Measurements from ENCODE around the gene G3BP2.

Gene G3BP2

GRCh38 chr4:75637827-75638226 lies 35.4 kb downstream of the G3BP2 start:
- DNase-seq (ENCODE audit: low spot score): no peak

- no peak for DNase-seq (ENCODE audit: low spot score)
Measured at GRCh38 chr4:75637176-75637575, 36.0 kb downstream of the G3BP2 start.

- no peak for DNase-seq (ENCODE audit: low spot score)
Measured at GRCh38 chr4:75634951-75635350, 38.3 kb downstream of the G3BP2 start.

DNA sequence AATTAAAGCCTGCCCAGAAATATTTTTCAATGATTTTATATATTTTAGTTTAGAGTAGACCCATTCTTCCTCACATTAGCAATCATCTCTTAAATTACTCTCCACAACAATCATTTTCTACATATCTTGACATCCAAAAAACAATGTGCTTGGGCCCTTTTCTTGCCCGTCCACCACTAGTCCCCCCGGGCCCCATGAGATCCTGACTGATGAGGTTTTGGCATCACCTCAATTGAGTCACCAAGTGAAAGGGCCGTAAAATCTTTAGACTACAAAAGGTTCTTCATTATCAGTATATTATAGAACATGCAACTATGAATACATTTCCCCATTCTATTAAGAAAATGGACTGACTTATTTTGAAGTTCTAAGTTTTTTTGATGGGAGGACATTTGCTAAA lies 38.9 kb downstream of the G3BP2 start:
- DNase-seq (ENCODE audit: low spot score): no peak

- no peak for DNase-seq (ENCODE audit: low spot score)
Measured at GRCh38 chr4:75633846-75634245, 39.4 kb downstream of the G3BP2 start.

DNA sequence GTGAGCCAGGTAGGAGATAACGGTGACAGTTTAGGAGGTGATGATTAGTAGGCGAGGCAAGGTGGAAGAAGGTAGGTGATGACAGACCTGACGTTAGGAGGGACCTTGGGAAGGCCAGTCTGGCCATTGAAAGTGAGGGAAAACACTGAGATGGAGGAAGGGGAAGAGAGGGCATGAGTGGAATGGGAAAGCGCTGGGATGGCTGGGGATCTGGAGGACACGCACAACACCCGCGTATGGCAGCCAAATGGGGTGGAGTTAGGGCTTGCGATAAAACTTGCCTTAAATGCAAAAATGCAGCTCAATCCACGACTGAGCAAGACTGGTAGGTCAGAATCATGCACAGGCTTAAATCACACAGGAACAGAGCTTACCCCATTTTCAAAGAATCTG lies 42.3 kb downstream of the G3BP2 start:
- DNase-seq (ENCODE audit: low spot score): no peak

- peak; percentile 44 for DNase-seq (ENCODE audit: low spot score)
Measured at GRCh38 chr4:75630174-75630936, 42.9 kb downstream of the G3BP2 start, which contains the start of gene CDKL2. Gene CDKL2, minus strand, starts transcription at chr4:75630528. Its CDS starts 4,540 bp downstream, at chr4:75625988.

DNA sequence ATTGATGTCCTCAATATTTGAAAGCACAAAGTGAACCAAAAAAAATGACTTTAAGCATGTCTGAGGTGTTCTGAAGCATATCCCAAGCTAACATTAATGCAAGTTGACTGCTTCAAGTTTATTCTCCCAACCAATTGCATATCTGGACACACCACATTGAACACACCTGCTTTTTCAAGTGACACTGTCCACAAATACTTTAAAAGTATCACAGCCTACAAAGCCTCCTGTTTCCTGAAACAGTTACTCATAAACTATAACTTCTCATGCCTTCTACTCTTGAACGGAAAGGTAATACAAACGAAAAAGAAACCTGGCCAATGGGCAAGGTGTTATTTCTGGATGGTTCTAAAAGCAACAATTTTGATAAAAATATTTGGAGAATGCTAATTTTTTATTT lies 44.0 kb downstream of the G3BP2 start:
- DNase-seq (ENCODE audit: low spot score): no peak

- no peak for DNase-seq (ENCODE audit: low spot score)
Measured at GRCh38 chr4:75623026-75623425, 50.2 kb downstream of the G3BP2 start.

DNA sequence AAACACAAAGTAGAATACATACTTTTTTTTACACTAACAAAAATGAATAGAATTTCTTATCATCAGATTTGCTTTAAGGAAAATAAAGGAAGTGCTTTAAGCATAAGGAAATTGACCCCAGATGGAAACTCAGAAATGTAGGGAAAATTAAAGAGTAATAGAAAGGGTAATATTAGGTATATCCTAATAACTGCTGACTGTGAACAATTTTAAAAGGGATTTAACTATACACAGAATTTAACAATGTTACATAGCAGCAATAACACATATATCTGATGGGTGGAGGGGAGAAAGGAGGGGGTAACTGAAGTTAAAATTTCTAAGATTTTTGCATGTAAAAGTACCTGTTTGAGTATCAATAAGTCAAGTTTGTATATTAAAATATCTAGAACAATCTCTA lies 51.5 kb downstream of the G3BP2 start:
- no peak for DNase-seq (ENCODE audit: low spot score)

DNA sequence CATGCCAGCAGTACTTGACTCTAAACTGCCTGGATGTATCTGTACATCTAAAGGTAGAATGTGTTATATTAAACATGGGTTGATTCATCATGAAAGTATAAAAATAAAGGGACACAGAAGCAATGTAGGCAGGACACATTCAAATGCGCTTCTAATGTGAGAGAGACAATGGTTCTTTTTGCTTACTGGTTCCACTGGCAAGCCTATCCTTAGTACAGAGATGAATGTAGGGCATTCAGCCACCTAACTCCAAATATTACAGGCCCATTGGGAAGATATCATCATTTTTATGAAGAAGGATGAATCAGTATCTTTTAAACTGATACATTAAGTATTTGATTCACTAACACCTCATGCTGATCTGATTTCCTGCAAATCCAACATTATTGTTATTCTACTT lies 60.9 kb downstream of the G3BP2 start:
- DNase-seq (ENCODE audit: low spot score): no peak

DNA sequence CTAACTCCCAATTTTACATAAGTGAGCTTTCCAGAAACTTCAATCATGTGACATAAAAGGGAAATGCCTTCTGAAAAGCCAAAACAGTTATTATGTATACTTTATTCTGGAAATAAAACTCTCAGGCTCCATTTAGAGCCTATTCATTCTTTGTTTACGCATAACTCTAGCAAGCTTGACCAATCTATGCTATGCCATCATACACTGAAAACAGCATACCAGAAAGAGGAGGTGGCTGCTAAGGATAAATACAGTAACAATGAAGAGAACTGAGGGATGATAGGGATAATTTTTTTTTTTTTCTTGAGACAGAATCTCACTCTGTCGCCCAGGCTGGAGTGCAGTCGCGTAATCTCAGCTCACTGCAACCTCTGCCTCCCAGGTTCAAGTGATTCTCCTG lies 67.3 kb downstream of the G3BP2 start:
- DNase-seq (ENCODE audit: low spot score): no peak

- DNase-seq (ENCODE audit: low spot score): no peak
Measured at GRCh38 chr4:75599647-75600046, 73.6 kb downstream of the G3BP2 start.

DNA sequence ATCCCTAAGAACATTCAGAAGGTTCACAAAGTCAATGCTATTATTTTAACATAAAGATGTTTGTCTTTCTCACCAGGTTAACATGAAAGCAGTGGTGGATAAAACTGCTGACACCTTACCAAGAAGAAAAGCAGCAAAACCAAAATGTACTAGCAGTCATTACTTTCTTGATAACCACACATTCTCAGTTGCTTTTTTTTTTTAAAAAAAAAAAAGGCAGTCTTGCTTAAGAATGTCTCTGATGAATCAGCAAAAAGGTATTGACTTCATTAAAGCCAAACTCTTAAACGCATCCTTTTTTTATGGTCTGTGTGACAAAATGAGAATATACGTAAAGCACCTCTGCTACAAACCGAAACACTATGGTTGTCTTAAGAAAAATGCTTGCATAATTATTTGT lies 74.8 kb downstream of the G3BP2 start:
- DNase-seq (ENCODE audit: low spot score): no peak

GRCh38 chr4:75596061-75596460 lies 77.2 kb downstream of the G3BP2 start:
- DNase-seq (ENCODE audit: low spot score): no peak

GRCh38 chr4:75593393-75593792 lies 79.8 kb downstream of the G3BP2 start:
- no peak for DNase-seq (ENCODE audit: low spot score)

Data from NAMALWA (cell line).